OCI-M1 (cell line): ENCODE results near the gene SIL1.
"Not testable (repeated sequence)": the region's sequence is repeated elsewhere in the genome, so short reads cannot be mapped to it uniquely, and the experiment has no call there.

Experiments used
- DNase-seq: peaks from one replicate; lab custom pipeline; 2025; lab: John Stamatoyannopoulos, UW

Gene SIL1

DNA sequence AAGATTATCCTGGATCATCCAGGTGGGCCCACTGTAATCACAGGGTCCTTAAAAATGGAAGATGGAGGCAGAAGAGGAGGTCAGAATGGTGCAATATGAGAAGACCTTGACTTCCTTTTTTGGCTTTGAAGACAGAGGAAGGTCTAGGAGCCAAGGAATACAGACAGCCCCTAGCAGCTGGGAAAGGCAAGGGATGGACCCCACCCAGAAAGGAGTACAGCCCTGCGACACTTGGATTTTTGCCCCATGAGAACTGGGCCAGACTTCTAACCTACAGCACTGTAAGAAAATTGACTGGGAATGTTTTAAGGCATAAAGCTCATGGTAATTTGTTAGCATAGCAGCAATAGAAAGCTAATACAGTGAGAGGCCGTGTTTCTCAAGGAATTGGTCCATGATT is 256.1 kb downstream of the SIL1 start:
- no peak for DNase-seq

DNA sequence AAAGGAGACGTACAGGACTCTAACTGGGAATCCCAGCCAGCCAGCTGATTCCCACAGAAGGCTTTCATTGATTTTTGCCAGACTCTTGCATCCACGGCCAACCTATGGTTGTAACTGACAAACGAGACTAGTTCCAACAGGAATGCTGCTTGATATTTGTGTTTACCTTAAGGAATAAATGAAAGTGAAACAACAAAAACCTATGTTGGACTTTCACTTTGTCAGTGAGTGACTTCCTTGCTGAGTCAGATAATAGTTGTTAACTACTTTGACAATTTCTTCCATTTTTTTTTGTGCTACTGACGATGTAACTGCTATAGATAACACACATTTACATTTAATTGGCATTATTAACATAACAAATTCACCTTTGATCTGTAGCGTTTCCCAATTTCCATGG is 259.6 kb downstream of the SIL1 start:
- peak; percentile 33 for DNase-seq

DNA sequence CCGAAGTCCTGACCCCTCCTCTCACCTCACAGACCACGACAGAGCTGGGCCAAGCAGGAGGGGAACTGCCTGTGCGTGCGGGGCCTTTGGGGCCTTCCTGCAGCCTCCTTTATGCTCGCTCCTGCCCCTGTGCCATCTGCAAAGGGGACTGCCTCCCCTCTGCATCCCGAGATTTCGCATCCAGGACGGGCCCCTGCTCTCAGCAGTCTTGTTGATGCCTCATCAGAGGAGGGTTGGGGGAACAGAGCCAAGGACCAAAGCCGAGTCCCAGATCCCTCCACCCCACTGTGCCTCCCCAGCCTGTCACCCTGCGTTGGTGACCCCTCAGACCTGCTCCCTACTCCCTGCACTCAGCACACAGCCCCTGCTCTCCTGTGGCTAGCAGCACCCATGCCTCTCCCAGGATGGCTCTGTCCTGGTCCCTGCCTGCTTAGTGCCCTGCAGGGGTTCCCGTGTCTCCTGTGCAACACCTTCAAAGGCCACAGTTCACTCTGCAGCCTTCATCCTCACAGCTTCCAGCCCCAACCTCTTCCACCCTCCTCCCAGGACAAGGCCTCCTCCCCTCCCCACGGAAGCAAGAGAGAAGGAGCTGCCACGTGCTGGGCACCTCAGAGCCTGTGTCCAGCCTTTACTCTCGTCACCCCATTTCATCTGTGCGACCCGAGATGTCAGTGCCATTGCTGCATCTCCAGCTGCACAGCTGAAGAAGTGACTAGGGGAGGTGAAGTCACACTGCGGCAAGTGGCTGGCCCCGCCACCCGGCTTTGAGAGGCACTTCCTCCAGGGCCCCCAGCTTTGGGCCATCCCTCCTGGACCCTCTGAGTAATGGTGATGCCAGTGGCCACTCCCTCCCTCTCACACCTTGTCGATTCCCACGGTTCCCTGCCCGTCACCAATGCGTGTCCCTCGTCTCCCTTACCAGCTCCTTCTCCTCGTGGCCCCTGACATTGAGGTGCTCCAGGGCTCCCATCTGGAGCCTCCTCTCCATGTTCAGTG is 260.5 kb downstream of the SIL1 start:
- DNase-seq = no peak

DNA sequence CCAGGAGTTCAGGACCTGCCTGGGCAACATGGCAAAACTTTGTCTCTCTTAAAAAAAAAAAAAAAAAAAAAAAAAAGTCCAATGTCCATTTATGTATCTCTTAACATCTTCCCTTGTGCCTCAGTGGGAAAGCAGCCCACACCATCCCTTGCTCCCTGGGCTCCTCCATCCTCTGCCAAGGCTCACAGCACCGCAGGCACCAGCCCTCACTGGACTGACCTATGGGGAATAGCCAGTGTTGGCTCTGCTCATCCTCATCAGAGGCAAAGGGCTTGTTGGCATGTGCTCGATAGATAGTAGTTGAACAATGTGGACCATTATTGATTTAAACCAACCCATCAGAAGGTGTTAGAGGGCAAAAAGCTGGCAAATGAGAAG is 261.2 kb downstream of the SIL1 start:
- no peak for DNase-seq

DNA sequence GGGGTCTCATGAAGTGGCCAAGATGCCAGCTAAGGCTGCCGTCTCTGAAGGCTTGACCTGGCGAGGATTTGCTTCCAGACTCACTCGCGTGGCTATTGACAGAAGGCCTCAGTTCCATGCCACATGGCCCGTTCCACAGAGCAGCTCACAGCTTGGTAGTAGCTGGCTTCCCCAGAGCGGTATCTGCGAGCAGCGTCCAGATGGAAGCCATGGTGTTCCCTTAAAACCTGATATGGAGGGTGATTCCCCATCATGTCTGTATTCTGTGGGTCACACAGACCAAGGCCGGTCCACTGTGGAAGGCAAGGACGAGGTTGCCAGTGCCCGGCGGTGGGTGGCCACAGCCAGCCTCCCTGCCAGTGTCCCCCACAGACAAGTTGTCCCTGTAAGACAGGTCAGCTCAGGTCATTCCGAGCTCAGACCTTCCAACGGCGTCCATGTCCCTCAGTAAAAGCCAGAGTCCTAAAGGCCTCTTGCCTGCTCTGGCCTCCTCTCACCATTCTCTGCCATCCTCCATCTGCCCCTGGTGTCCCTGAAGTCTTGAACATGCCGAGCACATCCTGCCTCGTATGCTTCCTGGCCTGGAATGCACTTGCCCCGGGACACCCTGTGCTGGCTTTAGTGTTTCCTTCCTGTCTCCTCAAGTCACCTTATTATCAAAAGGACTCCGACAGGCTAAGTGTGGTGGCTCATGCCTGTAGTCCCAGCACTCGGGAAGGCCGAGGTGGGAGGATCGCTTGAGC is 261.8 kb downstream of the SIL1 start:
- no peak for DNase-seq

DNA sequence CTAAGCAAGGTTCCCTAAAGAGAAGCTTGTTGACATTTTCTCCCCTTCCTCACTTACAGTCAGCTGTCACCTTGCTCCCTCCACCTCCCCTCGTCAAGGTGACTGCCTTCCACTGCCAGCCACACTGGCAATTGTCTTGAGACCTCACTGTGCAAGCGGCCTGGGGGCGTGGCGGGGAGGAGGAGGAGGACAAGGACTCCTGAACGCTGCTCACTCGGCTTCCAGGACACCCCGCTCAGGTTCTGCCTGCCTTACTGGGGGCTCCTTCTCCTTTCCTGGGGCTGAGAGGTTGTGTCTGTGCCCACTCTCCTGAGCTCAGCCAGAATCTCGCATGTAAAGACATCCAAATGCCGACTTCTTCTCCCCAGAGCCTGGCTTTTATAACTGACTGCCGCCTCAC is 262.7 kb downstream of the SIL1 start:
- DNase-seq = no peak

DNA sequence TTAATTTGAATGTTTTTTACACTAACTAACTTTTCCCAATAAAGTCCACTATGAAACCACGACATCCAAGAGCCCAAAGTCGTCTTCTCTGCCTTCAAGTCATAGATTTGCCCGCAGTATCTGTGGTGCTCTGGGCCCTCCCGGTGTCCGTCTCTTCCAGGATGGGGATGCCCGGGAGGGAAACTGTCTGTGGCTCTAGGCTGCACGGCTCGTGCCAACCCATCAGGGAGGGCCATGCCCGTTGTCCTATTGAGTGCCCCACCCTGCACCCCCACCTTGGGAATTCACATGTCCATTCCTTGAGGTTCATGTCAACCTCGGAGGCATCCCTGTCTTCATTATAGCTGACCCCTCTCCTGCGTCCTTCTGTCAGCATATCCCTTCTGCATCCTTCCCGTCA is 263.2 kb downstream of the SIL1 start:
- DNase-seq = no peak

DNA sequence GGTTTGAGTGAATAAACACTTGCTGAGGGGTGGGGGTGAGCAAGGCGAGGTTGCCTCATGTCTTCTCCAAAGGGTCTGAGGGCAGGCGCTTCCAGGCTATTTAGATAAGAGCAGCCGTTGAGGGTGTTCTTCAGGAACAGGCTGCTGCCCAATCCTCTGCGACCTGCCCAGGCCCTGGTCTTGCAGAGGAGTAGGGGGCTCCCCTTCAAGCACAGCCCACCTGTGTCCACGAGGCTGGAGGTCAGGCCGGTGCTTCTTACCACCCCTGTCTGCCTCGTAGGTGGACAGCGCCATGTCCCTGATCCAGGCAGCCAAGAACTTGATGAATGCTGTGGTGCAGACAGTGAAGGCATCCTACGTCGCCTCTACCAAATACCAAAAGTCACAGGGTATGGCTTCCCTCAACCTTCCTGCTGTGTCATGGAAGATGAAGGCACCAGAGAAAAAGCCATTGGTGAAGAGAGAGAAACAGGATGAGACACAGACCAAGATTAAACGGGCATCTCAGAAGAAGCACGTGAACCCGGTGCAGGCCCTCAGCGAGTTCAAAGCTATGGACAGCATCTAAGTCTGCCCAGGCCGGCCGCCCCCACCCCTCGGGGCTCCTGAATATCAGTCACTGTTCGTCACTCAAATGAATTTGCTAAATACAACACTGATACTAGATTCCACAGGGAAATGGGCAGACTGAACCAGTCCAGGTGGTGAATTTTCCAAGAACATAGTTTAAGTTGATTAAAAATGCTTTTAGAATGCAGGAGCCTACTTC is 264.5 kb downstream of the SIL1 start:
- no peak for DNase-seq

DNA sequence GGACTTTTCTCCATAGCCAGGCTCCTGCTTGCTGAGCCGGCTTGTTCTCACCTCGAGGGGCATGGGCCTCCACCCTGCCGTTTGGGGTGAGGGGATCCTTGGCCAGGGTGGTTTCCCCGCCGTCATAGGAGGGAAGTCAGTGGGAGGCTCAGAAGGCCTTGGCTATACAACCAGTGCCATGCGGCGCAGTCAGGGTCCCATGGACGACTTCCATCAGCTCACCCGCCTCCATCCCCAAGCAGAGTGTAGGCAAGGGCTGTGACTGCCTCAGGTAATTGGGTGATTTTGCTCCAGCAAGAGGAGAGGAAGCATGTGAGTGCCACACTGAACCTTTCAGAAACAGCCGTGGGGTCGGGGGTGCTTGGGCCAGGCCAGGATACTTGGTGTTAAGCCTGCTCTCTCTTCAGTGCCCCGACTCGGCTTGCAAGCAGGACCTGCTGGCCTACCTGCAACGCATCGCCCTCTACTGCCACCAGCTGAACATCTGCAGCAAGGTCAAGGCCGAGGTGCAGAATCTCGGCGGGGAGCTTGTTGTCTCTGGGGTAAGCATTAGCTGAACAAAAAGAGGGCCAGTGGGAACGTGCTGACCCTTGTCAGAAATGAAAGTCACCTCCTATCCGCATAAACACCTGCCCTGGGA is 265.9 kb downstream of the SIL1 start:
- no peak for DNase-seq

DNA sequence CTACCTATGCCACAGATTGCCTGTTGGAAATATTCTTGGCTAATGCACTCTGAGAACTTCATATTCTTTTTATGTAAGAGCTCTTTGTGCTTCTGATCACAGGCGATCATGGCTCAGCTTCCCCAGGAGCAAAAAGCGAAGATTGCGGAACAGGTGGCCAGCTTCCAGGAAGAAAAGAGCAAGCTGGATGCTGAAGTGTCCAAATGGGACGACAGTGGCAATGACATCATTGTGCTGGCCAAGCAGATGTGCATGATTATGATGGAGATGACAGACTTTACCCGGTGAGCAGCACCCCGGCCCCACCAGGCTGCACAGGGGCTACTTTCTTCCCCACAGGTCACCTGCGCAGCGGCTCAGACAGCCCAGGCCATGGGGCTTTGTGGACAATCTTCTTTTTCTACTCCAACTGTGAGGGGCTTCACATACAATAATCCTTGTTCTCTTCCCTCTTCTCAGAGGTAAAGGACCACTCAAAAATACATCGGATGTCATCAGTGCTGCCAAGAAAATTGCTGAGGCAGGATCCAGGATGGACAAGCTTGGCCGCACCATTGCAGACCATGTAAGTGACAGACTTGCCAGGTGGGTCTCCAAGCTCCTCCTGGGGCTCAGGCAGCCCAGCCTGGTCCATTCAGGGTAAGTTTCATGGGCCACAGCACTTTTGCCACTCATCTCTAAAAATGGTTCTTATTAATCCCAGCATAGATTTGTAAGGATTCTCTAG is 267.6 kb downstream of the SIL1 start:
- no peak for DNase-seq

DNA sequence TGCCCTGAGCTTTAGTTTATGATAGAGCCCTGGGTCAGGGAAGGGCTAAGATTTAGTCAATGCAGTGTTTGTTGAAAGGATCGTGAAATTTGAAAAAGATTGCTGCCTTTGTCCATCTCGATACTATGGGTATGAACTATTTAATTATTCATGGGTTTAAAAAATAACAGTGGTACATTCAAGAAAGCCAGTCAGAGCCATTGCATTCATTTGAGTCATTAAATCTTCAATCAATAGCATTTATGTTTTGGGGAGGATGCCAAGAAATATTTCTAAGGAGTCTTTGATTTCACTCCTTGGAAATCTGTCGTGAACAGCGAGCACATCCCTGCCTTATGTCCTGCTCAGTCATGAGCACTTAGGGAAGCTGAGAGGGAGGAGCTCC is 268.6 kb downstream of the SIL1 start:
- no peak for DNase-seq

DNA sequence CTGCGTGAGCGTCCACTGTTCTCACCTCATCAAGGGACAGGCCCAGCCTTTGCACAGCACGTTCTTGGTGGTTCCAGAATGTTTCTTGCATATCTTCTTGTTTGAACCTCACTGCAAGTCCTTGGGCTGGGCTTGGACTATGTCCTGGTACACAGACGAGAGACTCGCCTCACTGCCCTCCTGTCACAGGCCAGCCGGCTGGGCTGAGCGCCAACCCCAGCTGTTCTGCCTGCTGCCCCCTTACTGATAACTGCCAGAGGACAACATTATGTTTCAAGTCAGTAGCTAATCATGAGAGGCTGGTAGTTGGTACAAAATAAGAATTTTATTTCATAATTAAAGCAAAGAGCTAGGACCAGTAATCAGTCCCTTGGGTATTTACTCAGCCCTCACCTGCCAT is 270.2 kb downstream of the SIL1 start:
- no peak for DNase-seq

DNA sequence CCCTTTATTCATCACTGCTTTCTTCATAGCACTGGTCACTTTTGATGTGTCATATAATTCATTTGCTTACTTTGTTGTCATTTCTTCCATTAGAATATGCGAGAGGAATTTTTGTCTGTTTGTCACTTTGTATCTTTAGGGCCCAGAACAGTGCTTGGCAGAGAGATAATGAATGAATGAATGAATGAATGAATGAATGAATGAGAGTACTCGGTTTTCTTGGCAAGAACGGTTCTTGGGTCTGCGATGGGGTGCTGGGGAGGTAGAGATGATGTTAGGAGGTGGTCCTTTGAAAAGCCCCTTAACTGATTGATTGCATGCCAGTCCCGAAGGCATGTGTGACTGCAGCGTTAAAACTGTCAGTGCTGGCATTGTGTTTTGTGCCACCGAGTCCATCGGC is 270.6 kb downstream of the SIL1 start:
- DNase-seq = no peak

DNA sequence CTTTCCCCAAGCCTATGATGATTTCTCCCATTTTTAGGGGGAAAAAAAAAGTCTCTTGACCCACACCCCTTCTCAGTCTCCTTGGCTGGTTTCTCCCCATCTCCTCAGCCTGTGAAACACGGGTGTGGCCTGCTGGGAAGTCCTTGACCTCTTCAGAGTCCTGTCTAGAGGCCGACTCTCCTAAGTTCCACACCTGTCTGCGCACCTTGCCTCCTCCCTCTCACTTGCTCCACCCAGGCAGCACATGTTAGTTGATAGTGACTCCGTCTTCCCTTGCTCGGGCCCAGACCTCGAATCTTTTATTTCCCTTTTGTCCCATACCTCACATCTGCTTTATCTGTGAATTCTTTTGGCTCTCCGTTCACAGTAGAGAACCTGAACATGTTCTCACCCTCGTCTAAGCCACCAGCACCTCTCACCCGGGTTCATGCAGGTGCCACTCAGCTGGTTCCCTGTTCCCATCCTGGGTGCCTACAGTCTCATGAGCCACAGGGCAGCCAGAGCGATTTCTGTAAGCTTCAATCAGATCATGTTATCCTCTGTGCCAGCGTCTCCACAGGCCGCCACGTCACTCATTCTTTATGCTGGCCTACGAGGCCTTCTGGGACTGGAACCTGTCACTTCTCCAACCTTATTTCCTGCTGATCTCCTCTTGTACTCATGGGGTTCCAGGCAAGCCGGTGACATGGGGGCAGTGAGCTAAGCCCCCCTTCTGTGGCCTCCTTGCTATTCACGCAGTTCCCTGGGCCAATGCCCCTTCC is 271.3 kb downstream of the SIL1 start:
- no peak for DNase-seq

DNA sequence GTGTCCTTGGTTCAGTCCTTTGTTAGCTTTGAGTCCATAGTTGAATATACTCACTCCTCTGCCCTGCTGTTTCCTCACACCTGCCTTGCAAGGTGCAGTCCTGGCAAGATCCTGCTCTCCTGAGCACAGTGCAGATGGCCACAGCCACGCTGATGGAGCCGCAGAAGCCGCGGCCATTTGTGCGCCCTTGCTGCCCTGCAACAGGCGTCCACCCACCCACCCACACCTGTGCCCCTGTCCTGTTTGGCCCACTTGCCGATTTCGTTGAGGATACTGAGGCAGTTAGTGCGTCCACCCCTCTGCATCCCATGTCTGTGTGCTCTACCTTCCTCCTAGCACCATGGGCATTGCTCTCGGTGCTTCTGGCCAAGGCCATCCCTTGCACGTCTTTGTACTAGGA is 271.9 kb downstream of the SIL1 start:
- no peak for DNase-seq

DNA sequence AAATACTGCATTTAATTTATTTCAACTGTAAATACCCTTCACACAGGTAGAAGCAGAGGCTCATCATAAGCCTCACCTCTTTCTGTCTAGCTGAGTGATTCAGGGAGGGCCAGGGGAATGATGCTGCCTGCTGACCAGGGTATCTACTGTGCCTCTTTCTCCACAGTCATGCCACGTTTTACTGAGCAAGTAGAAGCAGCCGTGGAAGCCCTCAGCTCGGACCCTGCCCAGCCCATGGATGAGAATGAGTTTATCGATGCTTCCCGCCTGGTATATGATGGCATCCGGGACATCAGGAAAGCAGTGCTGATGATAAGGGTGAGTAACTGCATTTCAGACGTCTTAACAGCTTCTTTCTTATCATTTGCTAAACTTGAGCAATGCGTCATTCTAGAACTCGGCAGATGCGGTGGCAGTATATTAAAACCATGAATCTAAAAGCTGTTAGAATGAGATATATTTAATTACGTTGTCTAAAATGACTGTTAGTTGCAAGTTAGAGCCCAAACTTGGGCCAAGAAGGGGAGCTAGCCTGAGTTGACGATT is 273.0 kb downstream of the SIL1 start:
- no peak for DNase-seq

DNA sequence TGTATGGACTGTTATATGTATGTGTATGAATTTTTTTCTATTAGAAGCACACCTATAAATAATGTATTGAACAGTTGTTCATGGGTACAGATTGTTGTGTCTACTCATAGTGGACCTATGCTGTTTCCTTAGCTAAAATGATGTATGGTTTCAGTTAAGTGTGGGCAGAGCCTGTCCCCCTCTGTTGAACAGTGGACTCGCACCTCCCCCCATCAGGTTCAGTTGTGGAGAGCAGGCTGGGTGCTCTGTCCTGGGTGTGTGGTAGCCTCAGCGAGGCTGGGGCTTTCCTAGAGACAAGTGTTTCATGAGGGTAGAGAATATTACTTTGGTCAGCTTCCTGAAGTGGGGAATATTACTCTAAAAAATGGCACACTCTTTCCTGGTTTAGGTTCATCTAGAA is 275.7 kb downstream of the SIL1 start:
- no peak for DNase-seq

DNA sequence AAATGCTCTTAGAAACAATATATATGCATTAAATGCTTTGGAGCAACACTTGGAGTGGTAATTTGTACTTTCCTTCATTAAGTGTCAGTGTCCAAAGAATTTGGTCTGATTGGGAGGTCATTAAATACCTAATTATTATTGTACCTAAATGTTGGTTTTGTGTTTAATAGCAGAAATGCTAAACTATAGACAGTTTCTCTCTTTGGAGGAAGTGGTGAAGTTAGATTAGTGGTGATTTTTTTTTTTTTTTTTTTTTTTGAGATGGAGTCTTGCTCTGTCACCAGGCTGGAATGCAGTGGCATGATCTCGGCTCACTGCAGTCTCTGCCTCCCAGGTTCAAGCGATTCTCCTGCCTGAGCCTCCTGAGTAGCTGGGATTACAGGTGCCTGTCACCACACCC is 276.8 kb downstream of the SIL1 start:
- not testable (repeated sequence) for DNase-seq

DNA sequence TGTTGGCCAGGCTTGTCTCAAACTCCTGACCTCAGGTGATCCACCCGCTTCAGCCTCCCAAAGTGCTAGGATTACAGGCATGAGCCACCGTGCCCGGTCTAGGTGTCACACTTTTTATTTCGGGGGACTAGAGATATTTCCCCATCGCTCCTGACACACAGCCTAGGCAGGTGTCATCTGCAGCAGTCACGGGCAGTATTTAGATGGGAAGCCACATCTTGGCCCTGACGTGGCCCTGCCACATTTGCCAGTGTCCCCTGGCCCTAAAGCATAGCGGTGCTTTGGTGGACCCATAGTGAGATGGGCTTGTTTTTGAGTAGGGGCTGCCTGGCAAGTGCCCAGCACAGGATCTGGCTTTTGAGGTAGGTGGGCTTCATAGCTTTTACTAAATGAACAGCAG is 278.0 kb downstream of the SIL1 start:
- DNase-seq = no peak

DNA sequence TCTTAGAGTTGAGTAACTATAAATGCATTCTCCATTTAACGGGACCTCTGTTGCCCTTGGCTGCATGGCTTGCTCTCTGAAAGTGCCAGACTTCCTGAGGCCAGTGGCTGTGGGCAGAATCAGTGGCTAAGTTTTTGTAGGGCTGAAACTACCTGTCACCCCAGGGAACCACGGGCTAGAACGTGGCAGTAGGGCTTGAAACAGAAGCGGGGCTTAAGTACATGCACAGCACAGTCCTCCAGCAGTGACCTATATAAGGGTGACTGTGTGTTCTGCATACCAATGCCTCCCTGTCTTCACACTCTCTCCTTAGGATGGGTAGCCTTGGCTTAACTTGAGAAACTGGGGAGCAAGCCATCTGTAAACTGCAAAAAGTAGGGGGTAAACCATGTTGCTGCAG is 279.5 kb downstream of the SIL1 start:
- no peak for DNase-seq
